Activated B cell treated with CpG ODN at 0.5 μM for 24 hours (primary cell): ENCODE measurements around the gene SMIM35. TPM values are rescaled to one million over a fixed set of nuclear protein-coding genes. Genes with fewer than 3 reads are reported as not detected.
A peak's percentile ranks its signal among the peaks of the same experiment; 100 is the strongest.

Experiments
- ATAC-seq: fragments of 200-7000 bp; cut with Tn5 transposase; one replicate; pipeline ENCODE4 v1.10.0; 2021; ENCODE audit warnings: low read depth, mild to moderate bottlenecking, moderate library complexity
- CTCF ChIA-PET: fragments of 350-600 bp; sonication (Branson Sonifier 250); formaldehyde crosslinking; loops from one replicate; lab custom pipeline; 2021; ENCODE audit warnings: antibody characterized with exemption; lab: Charles Lee
- POLR2A ChIA-PET: fragments of 350-600 bp; sonication (Branson Sonifier 250); formaldehyde crosslinking; loops from one replicate; lab custom pipeline; 2021; ENCODE audit warnings: antibody characterized with exemption; lab: Charles Lee
- DNase-seq: peaks from one replicate; pipeline ENCODE4 v3.0.0; 2022
- H3K27ac Mint-ChIP-seq: one replicate; pipeline ENCODE4 v1.8.0; 2020; ENCODE audit warnings: mixed read lengths
- H3K27me3 Mint-ChIP-seq: one replicate; pipeline ENCODE4 v1.8.0; 2021; ENCODE audit warnings: mixed read lengths
- H3K36me3 Mint-ChIP-seq: one replicate; pipeline ENCODE4 v1.8.0; 2021; ENCODE audit warnings: low read depth, mixed read lengths
- H3K4me1 Mint-ChIP-seq: one replicate; pipeline ENCODE4 v1.8.0; 2021; ENCODE audit warnings: mixed read lengths
- H3K4me3 Mint-ChIP-seq: one replicate; pipeline ENCODE4 v1.8.0; 2020; ENCODE audit warnings: mild to moderate bottlenecking, mixed read lengths
- H3K9me3 Mint-ChIP-seq: one replicate; pipeline ENCODE4 v1.8.0; 2020; ENCODE audit warnings: mixed read lengths
- intact Hi-C: fragments of 100-400 bp; cut with micrococcal nuclease; formaldehyde crosslinking; loops from one replicate; pipeline ENCODE4 v1.15.1; 2024
- total RNA-seq: library from RNA; stranded (reverse); gene quantifications from 2 replicates; pipeline ENCODE4 v1.2.3, GENCODE V29; 2022
- TF ChIP-seq, protein P1 (sequence below): fragments of 200-600 bp; IDR thresholded peaks from one replicate; pipeline ENCODE4 v1.8.0; 2022; ENCODE audit warnings: antibody characterized with exemption, mild to moderate bottlenecking

SMIM35 gene
- total RNA-seq, 1 donor from 2014 or later = 1.8 TPM

- CTCF ChIA-PET = no interaction called here
Observed at GRCh38 chr11:118126082-118126838, 39.5 kb upstream of the SMIM35 start.

DNA sequence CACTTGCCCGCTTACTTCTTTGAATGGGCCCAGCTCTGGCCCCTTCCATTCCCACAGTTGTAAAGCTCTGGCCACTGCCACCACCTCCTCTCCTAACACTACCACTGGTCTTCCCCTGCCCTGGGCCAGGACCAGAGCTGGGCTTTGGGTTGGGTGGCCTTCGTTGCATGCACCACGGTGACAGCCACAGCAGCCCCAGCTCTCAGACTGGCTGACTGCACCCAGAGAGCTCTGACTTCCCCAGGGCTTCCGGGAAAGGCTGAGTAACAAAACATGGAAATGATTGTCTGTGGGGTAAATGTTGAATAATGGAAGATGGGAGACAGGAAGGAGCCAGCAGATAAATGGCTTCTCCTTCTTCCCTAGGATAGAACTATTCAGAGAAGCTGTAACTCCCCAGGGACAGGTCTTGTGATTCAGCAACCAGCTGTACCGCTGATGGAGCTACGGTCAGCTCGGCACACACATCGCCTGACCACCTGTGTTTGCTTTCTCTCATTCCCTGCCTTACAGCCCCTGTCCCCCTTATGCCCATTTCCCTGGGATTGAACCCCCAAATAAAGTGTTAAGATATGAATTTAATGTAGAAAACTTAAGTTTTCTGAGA is 38.3 kb upstream of the SMIM35 start:
- no peak overlapping the region for H3K27ac Mint-ChIP-seq
- H3K27me3 Mint-ChIP-seq = peaks cover 5% of the 10 kb centered on the region
- no peak overlapping the region for H3K4me3 Mint-ChIP-seq
- H3K4me1 Mint-ChIP-seq = no peaks in the 10 kb centered on the region
- ChIA-PET CTCF (no interaction called here), POLR2A (no interaction called here)
- intact Hi-C loops = no loop called here
- H3K9me3 Mint-ChIP-seq = no peaks in the 10 kb centered on the region
- ATAC-seq (no peak), DNase-seq (no peak)
- no peaks in the 10 kb centered on the region for H3K36me3 Mint-ChIP-seq
- TF ChIP-seq, protein P1, sequence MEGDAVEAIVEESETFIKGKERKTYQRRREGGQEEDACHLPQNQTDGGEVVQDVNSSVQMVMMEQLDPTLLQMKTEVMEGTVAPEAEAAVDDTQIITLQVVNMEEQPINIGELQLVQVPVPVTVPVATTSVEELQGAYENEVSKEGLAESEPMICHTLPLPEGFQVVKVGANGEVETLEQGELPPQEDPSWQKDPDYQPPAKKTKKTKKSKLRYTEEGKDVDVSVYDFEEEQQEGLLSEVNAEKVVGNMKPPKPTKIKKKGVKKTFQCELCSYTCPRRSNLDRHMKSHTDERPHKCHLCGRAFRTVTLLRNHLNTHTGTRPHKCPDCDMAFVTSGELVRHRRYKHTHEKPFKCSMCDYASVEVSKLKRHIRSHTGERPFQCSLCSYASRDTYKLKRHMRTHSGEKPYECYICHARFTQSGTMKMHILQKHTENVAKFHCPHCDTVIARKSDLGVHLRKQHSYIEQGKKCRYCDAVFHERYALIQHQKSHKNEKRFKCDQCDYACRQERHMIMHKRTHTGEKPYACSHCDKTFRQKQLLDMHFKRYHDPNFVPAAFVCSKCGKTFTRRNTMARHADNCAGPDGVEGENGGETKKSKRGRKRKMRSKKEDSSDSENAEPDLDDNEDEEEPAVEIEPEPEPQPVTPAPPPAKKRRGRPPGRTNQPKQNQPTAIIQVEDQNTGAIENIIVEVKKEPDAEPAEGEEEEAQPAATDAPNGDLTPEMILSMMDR = no peak

More at GRCh38 chr11:118126082-118126838, 39.5 kb upstream of the SMIM35 start:
- no peaks in the 10 kb centered on the region for H3K9me3 Mint-ChIP-seq
- H3K27ac Mint-ChIP-seq = no peak overlapping the region
- ATAC-seq (no peak), DNase-seq (no peak)
- POLR2A ChIA-PET = no interaction called here
- TF ChIP-seq, protein P1 = no peak
- no peak overlapping the region for H3K4me3 Mint-ChIP-seq
- H3K36me3 Mint-ChIP-seq = no peaks in the 10 kb centered on the region
- intact Hi-C loops = no loop called here
- peaks cover 12% of the 10 kb centered on the region for H3K27me3 Mint-ChIP-seq
- no peaks in the 10 kb centered on the region for H3K4me1 Mint-ChIP-seq

GRCh38 chr11:118120793-118121192 is 34.0 kb upstream of the SMIM35 start:
- TF ChIP-seq, protein P1 = no peak
- peaks cover 8% of the 10 kb centered on the region for H3K4me1 Mint-ChIP-seq
- no peaks in the 10 kb centered on the region for H3K36me3 Mint-ChIP-seq
- ChIA-PET CTCF (no interaction called here), POLR2A (no interaction called here)
- no peak for ATAC-seq
- no peak for DNase-seq
- H3K9me3 Mint-ChIP-seq = no peaks in the 10 kb centered on the region
- intact Hi-C loops = no loop called here
- peaks cover 7% of the 10 kb centered on the region for H3K27me3 Mint-ChIP-seq
- no peak overlapping the region for H3K4me3 Mint-ChIP-seq
- no peak overlapping the region for H3K27ac Mint-ChIP-seq

DNA sequence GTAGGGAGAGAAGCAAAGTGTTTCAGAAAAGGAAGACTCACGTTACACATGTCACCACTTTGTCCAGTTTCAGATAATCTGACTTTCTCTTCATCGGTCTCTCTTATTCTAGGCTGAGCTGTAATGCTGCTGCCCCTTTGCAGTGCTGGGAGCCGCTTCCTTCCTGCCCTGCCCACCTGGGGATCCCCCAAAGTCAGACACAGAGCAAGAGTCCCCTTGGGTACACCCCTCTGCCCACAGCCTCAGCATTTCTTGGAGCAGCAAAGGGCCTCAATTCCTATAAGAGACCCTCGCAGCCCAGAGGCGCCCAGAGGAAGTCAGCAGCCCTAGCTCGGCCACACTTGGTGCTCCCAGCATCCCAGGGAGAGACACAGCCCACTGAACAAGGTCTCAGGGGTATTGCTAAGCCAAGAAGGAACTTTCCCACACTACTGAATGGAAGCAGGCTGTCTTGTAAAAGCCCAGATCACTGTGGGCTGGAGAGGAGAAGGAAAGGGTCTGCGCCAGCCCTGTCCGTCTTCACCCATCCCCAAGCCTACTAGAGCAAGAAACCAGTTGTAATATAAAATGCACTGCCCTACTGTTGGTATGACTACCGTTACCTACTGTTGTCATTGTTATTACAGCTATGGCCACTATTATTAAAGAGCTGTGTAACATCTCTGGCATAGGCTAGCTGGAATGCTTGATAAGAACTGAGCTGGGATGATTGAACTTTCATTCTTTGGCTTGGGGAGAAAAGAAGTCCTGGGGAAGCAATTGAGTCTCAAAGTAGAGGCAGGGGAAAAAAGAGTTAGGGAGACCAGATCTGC is 31.2 kb upstream of the SMIM35 start:
- Mint-ChIP-seq H3K4me3 (no peak overlapping the region), H3K27me3 (peaks cover 14% of the 10 kb centered on the region), H3K27ac (no peak overlapping the region), H3K36me3 (no peaks in the 10 kb centered on the region), H3K4me1 (peaks cover 8% of the 10 kb centered on the region), H3K9me3 (no peaks in the 10 kb centered on the region)
- DNase-seq = no peak
- CTCF ChIA-PET = no interaction called here
- ATAC-seq = peak; percentile 34
- POLR2A ChIA-PET = interaction anchor here (1.0 kb wide), 1 partner anchor 122 kb away, joined by 3 read pairs; no protein-coding TSS in a partner anchor
- intact Hi-C loops = no loop called here
- TF ChIP-seq, protein P1 = no peak

- DNase-seq (no peak), ATAC-seq (no peak)
- H3K9me3 Mint-ChIP-seq = no peaks in the 10 kb centered on the region
- H3K27me3 Mint-ChIP-seq = peaks cover 22% of the 10 kb centered on the region
- TF ChIP-seq, protein P1 = no peak
- peaks cover 8% of the 10 kb centered on the region for H3K4me1 Mint-ChIP-seq
- no peak overlapping the region for H3K4me3 Mint-ChIP-seq
- ChIA-PET POLR2A (no interaction called here), CTCF (no interaction called here)
- intact Hi-C loops = no loop called here
- H3K36me3 Mint-ChIP-seq = no peaks in the 10 kb centered on the region
- no peak overlapping the region for H3K27ac Mint-ChIP-seq
Observed at GRCh38 chr11:118115048-118115447, 28.3 kb upstream of the SMIM35 start.
